MM.1S (cell line): ENCODE results near the gene NCR3LG1.

Experiments used
- DNase-seq: peaks from one replicate; pipeline ENCODE4 v3.0.0-alpha.2; 2015
- H2AFZ ChIP-seq: fragments of 300-600 bp; sonication (generic); 2 replicates; pipeline ENCODE4 v1.6.0; 2016; ENCODE audit warnings: antibody characterized with exemption, low read length
- H3F3A ChIP-seq: fragments of 300-600 bp; sonication (generic); 2 replicates; pipeline ENCODE4 v1.6.1; 2016; ENCODE audit warnings: mild to moderate bottlenecking, antibody characterized with exemption, low read length, moderate library complexity, mixed read lengths; ENCODE audit not compliant: insufficient read depth
- H3K27ac ChIP-seq: fragments of 300-600 bp; sonication (generic); 2 replicates; pipeline ENCODE4 v1.5.1; 2016; ENCODE audit warnings: mild to moderate bottlenecking, low read length
- H3K27me3 ChIP-seq: fragments of 300-600 bp; sonication (generic); replicated peaks from 2 replicates; pipeline ENCODE4 v1.6.0; 2016; ENCODE audit warnings: low read length; ENCODE audit not compliant: insufficient read depth
- H3K36me3 ChIP-seq: fragments of 300-600 bp; sonication (generic); replicated peaks from 2 replicates; pipeline ENCODE4 v1.6.1; 2016; ENCODE audit warnings: mild to moderate bottlenecking, low read length, mixed read lengths; ENCODE audit not compliant: insufficient read depth
- H3K4me1 ChIP-seq: fragments of 300-600 bp; sonication (generic); 2 replicates; pipeline ENCODE4 v1.6.1; 2016; ENCODE audit warnings: low read length, mixed read lengths
- H3K4me2 ChIP-seq: fragments of 300-600 bp; sonication (generic); 2 replicates; pipeline ENCODE4 v1.6.0; 2016; ENCODE audit warnings: low read depth, low read length
- H3K4me3 ChIP-seq: fragments of 300-600 bp; sonication (generic); 2 replicates; pipeline ENCODE4 v1.5.1; 2016; ENCODE audit warnings: low read length, mixed read lengths
- H3K79me2 ChIP-seq: fragments of 300-600 bp; sonication (generic); 2 replicates; pipeline ENCODE4 v1.6.1; 2016; ENCODE audit warnings: mixed run types, low read length, mixed read lengths
- H3K9ac ChIP-seq: fragments of 300-600 bp; sonication (generic); 2 replicates; pipeline ENCODE4 v1.6.1; 2016; ENCODE audit warnings: low read length, mixed read lengths
- H3K9me2 ChIP-seq: fragments of 300-600 bp; sonication (generic); replicated peaks from 2 replicates; pipeline ENCODE4 v1.6.1; 2016; ENCODE audit warnings: mild to moderate bottlenecking, low read length, mixed read lengths; ENCODE audit not compliant: insufficient read depth
- H3K9me3 ChIP-seq: fragments of 300-600 bp; sonication (generic); replicated peaks from 2 replicates; pipeline ENCODE4 v1.6.1; 2016; ENCODE audit warnings: mild to moderate bottlenecking, low read length, mixed read lengths; ENCODE audit not compliant: insufficient read depth
- H4K20me1 ChIP-seq: fragments of 300-600 bp; sonication (generic); 2 replicates; pipeline ENCODE4 v1.6.1; 2016; ENCODE audit warnings: mild to moderate bottlenecking, low read length, moderate library complexity, mixed read lengths; ENCODE audit not compliant: insufficient read depth
- EZH2 ChIP-seq: fragments of 300-600 bp; sonication (generic); optimal IDR thresholded peaks from 2 replicates; pipeline ENCODE3; 2017; ENCODE audit warnings: low read depth, mild to moderate bottlenecking, antibody characterized with exemption, low read length, mixed read lengths
- EZH2phosphoT487 ChIP-seq: fragments of 300-600 bp; sonication (generic); IDR thresholded peaks from 2 replicates; pipeline ENCODE4 v1.6.1; 2018; ENCODE audit warnings: antibody characterized with exemption, low read length
- TF ChIP-seq, protein P1 (sequence below): fragments of 300-600 bp; sonication (generic); IDR thresholded peaks from 2 replicates; pipeline ENCODE4 v1.5.1; 2016; ENCODE audit warnings: antibody characterized with exemption, low read length, mixed read lengths

Gene NCR3LG1

DNA sequence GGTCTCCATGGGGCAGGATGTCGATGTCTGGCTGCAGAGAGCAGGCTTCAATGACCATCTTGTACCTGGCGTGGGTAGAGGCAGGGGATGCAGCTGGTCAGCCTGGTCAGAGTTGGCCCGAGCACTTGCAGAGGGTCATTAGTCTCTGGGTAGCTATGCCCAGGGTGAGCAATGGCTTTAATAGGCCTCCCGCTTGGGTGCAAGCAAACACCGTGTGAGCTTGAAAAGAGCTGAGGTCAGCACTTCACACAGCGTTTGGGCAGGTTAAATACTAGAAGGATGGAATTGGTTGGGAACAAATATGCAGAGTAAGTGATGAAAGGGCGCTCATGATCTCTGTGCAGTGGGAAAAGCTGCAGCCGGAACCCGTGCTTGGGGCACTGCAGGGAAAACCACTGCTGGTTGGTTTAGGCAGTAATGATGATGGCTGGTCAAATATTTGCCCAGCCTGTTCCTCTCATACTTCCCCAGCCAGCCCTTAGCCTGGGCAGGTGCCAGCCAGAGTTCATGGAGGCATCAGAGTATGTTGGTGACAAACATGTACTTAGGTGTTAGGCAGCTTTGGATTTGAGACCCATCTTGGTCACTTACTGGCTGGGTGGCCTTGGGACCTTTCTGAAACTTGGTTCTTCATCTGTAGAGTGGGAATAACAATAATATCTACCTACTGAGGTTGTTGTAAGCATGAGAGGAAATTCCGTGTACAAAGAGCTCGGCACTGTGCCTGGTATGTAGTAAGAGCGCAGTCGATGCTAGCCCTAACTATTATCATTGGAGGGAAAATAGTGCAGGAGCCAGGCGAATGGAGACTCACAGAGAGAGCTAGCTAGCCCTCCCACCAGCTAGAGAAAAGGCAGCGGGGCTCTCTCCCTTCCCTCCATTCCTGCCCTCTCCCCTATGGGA, 62.1 kb downstream of the NCR3LG1 start:
- Histone ChIP-seq H3F3A (no peaks in the 10 kb centered on the region), H3K36me3 (no peaks in the 10 kb centered on the region), H3K9me2 (no peaks in the 10 kb centered on the region), H3K4me2 (no peak overlapping the region), H3K79me2 (no peaks in the 10 kb centered on the region), H3K9me3 (no peaks in the 10 kb centered on the region), H3K4me1 (no peaks in the 10 kb centered on the region), H2AFZ (no peak overlapping the region), H3K27ac (no peak overlapping the region), H3K4me3 (no peak overlapping the region), H3K9ac (no peak overlapping the region), H3K27me3 (no peaks in the 10 kb centered on the region), H4K20me1 (no peaks in the 10 kb centered on the region)
- no peak for TF ChIP-seq EZH2
- TF ChIP-seq, protein P1, sequence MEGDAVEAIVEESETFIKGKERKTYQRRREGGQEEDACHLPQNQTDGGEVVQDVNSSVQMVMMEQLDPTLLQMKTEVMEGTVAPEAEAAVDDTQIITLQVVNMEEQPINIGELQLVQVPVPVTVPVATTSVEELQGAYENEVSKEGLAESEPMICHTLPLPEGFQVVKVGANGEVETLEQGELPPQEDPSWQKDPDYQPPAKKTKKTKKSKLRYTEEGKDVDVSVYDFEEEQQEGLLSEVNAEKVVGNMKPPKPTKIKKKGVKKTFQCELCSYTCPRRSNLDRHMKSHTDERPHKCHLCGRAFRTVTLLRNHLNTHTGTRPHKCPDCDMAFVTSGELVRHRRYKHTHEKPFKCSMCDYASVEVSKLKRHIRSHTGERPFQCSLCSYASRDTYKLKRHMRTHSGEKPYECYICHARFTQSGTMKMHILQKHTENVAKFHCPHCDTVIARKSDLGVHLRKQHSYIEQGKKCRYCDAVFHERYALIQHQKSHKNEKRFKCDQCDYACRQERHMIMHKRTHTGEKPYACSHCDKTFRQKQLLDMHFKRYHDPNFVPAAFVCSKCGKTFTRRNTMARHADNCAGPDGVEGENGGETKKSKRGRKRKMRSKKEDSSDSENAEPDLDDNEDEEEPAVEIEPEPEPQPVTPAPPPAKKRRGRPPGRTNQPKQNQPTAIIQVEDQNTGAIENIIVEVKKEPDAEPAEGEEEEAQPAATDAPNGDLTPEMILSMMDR, result no peak
- no peak for TF ChIP-seq EZH2phosphoT487
- DNase-seq, result no peak

DNA sequence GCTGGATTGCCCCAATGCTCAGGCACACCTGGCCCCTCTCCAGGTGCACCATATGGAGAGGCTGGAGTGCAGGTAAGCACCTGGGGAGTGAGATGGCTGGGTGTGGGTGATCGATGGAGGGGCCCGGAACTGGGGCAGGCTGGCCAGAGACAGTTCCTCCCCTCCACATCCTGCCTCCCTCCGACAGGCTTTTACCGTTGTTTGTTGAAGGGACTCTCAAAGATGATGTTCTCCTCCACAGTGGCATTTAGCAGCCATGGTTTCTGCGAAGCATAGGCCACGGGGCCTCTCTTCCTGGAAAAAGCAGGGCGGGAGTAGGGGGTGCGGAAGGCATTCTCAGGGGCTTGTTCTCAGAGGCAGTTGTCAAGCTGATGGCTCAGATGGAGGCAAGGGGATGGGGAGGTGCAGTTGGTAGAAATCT, 62.7 kb downstream of the NCR3LG1 start:
- no peak overlapping the region for H2AFZ ChIP-seq
- no peak overlapping the region for H3K27ac ChIP-seq
- H3K9me2 ChIP-seq, result no peaks in the 10 kb centered on the region
- H3K79me2 ChIP-seq, result no peaks in the 10 kb centered on the region
- no peak for DNase-seq
- no peaks in the 10 kb centered on the region for H3K4me1 ChIP-seq
- no peak for TF ChIP-seq EZH2phosphoT487
- TF ChIP-seq EZH2, result no peak
- TF ChIP-seq, protein P1, result no peak
- H3K9ac ChIP-seq, result no peak overlapping the region
- H3K9me3 ChIP-seq, result no peaks in the 10 kb centered on the region
- no peak overlapping the region for H3K4me2 ChIP-seq
- no peak overlapping the region for H3K4me3 ChIP-seq
- no peaks in the 10 kb centered on the region for H3K27me3 ChIP-seq
- H4K20me1 ChIP-seq, result no peaks in the 10 kb centered on the region
- no peaks in the 10 kb centered on the region for H3K36me3 ChIP-seq
- H3F3A ChIP-seq, result no peaks in the 10 kb centered on the region

DNA sequence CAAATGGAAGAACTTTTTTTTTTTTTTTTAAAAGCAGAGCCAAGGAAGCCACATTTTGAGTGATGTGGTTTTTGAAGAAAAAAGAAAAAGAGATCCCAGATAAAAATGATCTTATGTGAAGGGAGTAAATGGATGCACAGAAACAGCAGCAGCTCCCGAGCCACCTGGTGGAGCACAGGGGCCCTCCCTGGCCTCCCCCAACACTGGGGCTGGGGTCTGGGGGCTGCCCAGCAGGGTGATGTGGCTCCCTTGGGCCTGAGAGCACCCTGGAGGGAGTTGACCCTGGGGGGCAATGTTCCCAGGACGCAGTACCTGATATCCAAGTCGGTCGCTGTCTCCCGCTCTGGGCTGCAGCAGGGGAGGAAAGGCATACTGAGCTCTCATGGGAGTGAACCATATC, 63.4 kb downstream of the NCR3LG1 start:
- TF ChIP-seq EZH2phosphoT487 (no peak), EZH2 (no peak)
- TF ChIP-seq, protein P1, result no peak
- no peak for DNase-seq
- no peaks in the 10 kb centered on the region for H3K27me3 ChIP-seq

More for the DNA sequence above, 63.4 kb downstream of the NCR3LG1 start:
- Histone ChIP-seq H3K9me2 (no peaks in the 10 kb centered on the region), H3K36me3 (no peaks in the 10 kb centered on the region), H3K4me2 (no peak overlapping the region), H3K4me3 (no peak overlapping the region), H3K4me1 (no peaks in the 10 kb centered on the region), H3K9ac (no peak overlapping the region), H3K79me2 (no peaks in the 10 kb centered on the region), H4K20me1 (no peaks in the 10 kb centered on the region), H2AFZ (no peak overlapping the region), H3K27ac (no peak overlapping the region), H3F3A (no peaks in the 10 kb centered on the region), H3K9me3 (no peaks in the 10 kb centered on the region)
